AG04450 (cell line): ENCODE data around the gene PIP5K1B. TPM values are rescaled to one million over a fixed set of nuclear protein-coding genes. Genes with fewer than 3 reads are reported as not detected.

ENCODE experiments used
- CTCF ChIA-PET: fragments of 300-600, 350-600 bp; formaldehyde crosslinking; extraction: SDS; loops from one replicate; lab custom pipeline; 2022; ENCODE audit warnings: antibody characterized with exemption, inconsistent platforms; lab: Charles Lee
- POLR2A ChIA-PET: fragments of 350-600 bp; formaldehyde crosslinking; extraction: SDS; loops from one replicate; lab custom pipeline; 2021; ENCODE audit warnings: antibody characterized with exemption, inconsistent platforms; lab: Yijun Ruan, JAX
- DNase-seq: peaks from one replicate; pipeline ENCODE4 v3.0.0-alpha.2; 2011; ENCODE audit warnings: low read depth, low spot score
- H3K27ac ChIP-seq: one replicate; pipeline ENCODE4 v1.5.1; 2012; ENCODE audit warnings: low read depth, low read length, control low read depth
- H3K27me3 ChIP-seq: one replicate; pipeline ENCODE4 v1.6.0; 2012; ENCODE audit warnings: low read length; ENCODE audit not compliant: control insufficient read depth, insufficient read depth
- H3K4me3 ChIP-seq: 2 replicates; pipeline ENCODE4 v1.5.1; 2011; ENCODE audit warnings: mild to moderate bottlenecking, low read depth, low read length, control low read depth
- H3K9me3 ChIP-seq: 2 replicates; pipeline ENCODE4 v1.5.1; 2012; ENCODE audit warnings: low read length; ENCODE audit not compliant: control insufficient read depth, insufficient read depth
- polyA plus RNA-seq: library from polyadenylated mRNA; depleted of rRNA; stranded (reverse); fragments of >200 nt; gene quantifications from 2 replicates; pipeline ENCODE4 v1.2.3, GENCODE V29; 2011
- TF ChIP-seq, protein P1 (sequence below): IDR thresholded peaks from 2 replicates; pipeline ENCODE4 v1.5.1; 2011; ENCODE audit warnings: low read depth, low read length, control low read depth, inconsistent platforms

PIP5K1B gene
- polyA plus RNA-seq, 1 experiment = not detected

DNA sequence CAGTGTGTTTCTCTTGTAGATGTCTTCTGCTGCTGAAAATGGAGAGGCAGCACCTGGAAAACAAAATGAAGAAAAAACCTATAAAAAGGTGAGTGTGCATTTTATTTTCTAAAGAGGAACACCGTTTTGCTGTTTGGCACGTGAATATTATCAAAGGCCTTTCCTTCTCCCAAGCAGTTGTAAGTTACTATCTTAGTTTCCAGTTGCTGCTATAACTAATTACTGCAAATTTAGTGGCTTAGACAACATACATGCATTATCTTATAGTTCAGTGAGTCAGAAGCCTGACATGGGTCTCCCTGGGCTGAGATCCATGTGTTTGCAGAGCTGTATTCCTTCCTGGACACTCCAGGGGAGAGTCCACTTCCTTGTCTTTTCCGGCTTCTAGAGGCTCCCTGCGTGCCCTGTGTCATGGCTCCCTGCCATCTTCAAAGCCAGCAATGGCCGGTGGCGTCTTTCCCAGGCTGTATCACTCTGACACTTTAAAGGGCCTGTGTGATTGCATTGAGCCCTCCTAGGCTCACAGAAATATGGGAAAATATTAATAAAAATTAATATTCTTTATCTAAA, 117.6 kb downstream of the PIP5K1B start:
- no peak for DNase-seq
- H3K27ac ChIP-seq = no peak overlapping the region
- H3K27me3 ChIP-seq = peaks cover 2% of the 10 kb centered on the region
- no peak overlapping the region for H3K4me3 ChIP-seq
- ChIA-PET CTCF (no interaction called here), POLR2A (no interaction called here)
- no peaks in the 10 kb centered on the region for H3K9me3 ChIP-seq
- TF ChIP-seq, protein P1, sequence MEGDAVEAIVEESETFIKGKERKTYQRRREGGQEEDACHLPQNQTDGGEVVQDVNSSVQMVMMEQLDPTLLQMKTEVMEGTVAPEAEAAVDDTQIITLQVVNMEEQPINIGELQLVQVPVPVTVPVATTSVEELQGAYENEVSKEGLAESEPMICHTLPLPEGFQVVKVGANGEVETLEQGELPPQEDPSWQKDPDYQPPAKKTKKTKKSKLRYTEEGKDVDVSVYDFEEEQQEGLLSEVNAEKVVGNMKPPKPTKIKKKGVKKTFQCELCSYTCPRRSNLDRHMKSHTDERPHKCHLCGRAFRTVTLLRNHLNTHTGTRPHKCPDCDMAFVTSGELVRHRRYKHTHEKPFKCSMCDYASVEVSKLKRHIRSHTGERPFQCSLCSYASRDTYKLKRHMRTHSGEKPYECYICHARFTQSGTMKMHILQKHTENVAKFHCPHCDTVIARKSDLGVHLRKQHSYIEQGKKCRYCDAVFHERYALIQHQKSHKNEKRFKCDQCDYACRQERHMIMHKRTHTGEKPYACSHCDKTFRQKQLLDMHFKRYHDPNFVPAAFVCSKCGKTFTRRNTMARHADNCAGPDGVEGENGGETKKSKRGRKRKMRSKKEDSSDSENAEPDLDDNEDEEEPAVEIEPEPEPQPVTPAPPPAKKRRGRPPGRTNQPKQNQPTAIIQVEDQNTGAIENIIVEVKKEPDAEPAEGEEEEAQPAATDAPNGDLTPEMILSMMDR = no peak

DNA sequence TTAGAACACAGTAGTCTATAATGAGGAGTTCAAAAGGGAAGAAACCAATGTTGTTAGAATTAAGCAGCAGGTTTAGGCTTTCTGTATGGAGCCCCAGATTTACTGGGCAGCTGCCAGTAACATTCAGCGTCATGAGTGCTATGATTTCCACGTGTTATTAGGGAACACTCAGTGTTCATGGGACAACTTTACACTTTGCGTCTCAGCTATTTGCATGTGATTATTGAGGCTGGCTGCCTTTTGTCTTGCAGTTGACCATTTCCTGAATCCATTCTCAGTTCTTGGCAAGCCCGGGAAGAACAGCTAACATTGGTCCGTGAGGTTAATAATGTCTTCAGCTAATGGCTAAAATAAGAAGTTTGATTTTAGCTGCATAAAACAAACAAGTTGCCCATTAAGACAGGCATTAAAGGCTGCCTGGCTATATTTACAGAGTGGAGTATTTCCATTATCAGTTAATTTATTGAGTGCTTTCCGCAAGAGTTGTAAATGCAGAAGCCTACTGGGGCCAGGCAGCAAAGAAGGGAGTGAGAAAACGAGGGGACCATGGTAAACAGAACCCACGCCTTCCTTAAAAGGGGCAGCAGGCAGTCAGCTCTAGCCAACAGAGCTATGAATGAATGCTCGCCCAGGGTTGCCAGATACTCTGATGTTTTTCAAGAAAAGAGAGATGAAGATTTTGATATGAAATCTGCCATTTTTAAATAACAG, 120.9 kb downstream of the PIP5K1B start:
- H3K27ac ChIP-seq = no peak overlapping the region
- no peaks in the 10 kb centered on the region for H3K9me3 ChIP-seq
- no peak overlapping the region for H3K4me3 ChIP-seq
- no peak for DNase-seq
- POLR2A ChIA-PET = no interaction called here
- TF ChIP-seq, protein P1 = no peak
- H3K27me3 ChIP-seq = peaks cover 5% of the 10 kb centered on the region
- CTCF ChIA-PET = no interaction called here

DNA sequence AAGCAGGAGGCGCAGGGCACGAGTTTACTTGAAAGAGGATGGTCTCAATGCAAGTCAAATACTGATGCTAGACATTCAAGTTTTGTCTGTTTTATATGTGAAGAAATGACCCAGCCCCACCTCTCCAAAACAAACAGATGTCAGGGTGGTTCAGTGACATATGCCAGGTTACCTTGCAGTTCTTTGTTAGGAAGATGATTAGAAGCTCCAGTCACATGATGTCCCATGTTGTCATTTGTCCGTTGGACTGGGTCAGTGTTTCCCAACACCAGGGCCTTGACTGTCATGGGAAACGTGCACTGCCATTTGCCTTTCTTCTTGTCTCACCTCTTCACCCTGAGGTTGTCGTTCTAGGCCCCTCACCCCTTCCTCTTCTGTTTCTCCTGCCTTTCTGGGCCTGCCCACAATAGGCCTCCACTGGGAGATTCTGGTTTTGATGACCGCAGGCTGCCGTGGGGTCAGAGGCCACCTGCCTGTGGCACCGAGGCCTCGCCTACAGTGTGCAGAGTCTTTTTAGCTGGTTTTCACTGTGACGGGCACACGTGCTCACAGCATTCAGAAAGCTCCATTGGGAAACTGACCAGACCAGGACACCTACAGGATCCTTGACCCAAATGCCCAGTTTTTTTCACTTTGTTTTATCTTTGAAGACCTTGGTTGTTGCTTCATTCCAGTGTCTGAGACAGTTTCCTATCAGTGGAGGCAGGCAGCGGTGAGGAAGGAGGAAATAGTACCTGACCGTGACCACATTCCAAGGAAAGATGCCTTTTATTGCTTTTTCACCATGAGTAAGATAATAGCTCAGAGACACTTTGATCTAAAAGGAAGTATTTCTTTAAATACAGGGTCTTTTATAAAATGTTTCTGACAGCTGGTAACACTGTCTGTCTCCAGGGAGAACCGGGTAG, 123.1 kb downstream of the PIP5K1B start:
- TF ChIP-seq, protein P1 = no peak
- H3K27me3 ChIP-seq = peaks cover 5% of the 10 kb centered on the region
- ChIA-PET POLR2A (no interaction called here), CTCF (no interaction called here)
- H3K4me3 ChIP-seq = no peak overlapping the region
- no peak overlapping the region for H3K27ac ChIP-seq
- H3K9me3 ChIP-seq = no peaks in the 10 kb centered on the region
- DNase-seq = no peak

GRCh38 chr9:68832101-68832500, 127.1 kb downstream of the PIP5K1B start:
- ChIA-PET CTCF (interaction anchor here (0.6 kb wide), 1 partner anchor 270 kb away, joined by 10 read pairs; no protein-coding TSS in a partner anchor), POLR2A (no interaction called here)
- Histone ChIP-seq H3K27ac (no peak overlapping the region), H3K4me3 (no peak overlapping the region), H3K27me3 (peaks cover 3% of the 10 kb centered on the region), H3K9me3 (no peaks in the 10 kb centered on the region)
- TF ChIP-seq, protein P1 = no peak
- DNase-seq = no peak
